CD4-positive, alpha-beta T cell treated with Interleukin-10 for 1 hour (primary cell): Measurements from ENCODE around the gene HIPK3.

Experiments used
- DNase-seq: peaks from one replicate; pipeline ENCODE4 v3.0.0-alpha.2; 2020

HIPK3 gene

GRCh38 chr11:33394431-33395109 lies 137.4 kb downstream of the HIPK3 start:
- no peak for DNase-seq

DNA sequence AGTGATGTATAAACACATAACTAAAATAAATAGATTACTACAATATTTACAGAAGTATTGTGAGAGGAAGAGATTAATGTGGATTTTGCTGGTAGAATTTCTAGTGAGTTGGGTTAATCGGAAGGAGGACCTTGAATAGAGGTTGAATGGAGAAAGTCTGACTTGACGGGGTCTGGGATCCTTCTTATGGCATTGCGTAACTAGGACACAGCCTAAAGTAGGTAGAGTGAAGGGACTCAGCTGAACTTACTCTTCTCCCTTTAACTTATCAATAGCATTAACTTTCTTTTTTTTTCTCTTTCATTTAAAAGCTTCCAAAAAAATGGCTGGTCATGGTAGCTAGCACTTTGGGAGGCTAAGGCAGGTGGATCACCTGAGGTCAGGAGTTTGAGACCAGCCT lies 139.2 kb downstream of the HIPK3 start:
- DNase-seq, result no peak

GRCh38 chr11:33399421-33399820 lies 142.2 kb downstream of the HIPK3 start:
- DNase-seq, result no peak

DNA sequence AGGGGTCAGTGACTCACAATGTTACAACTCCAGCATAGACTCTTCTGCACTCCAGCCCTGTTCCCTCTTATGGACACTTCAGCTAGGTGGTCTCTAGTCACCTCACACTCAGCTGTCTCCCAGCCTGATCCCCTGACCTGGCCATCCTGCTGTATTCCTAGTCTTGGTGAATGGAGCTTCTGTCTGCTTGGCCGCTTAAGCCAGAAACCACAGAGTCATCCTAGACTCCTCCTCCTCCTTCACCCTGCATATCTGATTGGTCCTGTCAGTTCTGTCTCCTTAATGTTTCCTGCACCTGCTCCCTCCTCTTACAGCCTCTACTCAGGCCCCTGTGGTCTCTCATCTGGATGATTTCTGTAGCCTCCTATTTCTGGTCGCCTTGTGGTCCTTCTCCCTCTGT lies 144.9 kb downstream of the HIPK3 start:
- DNase-seq, result no peak

DNA sequence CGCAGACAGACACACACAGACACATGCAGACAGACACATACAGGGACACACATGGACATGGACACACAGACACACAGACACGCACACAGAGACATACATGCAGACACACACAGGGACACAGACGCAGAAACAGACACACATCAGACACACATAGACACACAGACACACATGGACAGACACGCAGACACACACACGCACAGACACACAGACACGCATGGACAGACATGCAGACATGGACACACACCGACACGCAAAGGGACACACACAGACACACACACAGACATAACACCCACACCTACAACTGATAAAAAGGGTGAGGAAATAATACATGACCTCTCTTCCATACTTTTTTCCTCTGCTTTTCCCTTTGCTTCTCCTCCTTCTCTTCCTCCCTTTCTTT lies 146.2 kb downstream of the HIPK3 start:
- DNase-seq, result no peak

GRCh38 chr11:33405834-33406602 lies 148.8 kb downstream of the HIPK3 start:
- DNase-seq, result no peak
